Activated CD4-positive, alpha-beta T cell treated with anti-CD3 and anti-CD28 coated beads for 4 hours (primary cell): ENCODE measurements around the gene CWC25.
A peak's percentile ranks its signal among the peaks of the same experiment; 100 is the strongest.
"Not testable (repeated sequence)": the region's sequence is repeated elsewhere in the genome, so short reads cannot be mapped to it uniquely, and the experiment has no call there.

Source experiments
- DNase-seq, 2 donors: peaks; one replicate each; pipeline ENCODE4 v3.0.0-alpha.2; 2020

The CWC25 gene

DNA sequence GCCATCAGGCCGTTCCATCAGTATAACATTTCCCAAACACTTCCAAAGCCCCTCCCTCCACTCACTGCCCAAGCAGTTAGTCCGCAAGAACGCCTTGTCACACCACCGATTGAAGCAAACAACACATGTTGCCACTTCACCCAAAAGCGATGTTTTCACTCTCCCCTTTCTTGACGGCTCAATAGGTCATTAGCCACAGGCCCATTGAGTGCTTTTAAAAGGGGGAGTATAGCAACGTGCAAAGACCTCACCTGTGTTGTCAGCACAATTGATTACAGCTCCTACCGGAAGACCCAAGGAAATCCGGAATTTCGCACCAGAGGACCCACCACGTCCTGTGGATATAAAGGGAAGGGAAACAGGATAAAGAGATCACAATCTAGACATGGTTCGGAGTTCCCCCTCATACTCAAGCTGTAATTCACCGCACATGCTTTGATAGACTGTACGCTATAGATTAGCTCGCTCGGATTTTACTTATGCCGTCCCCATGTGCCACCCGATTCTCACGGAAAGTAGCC, 27.7 kb upstream of the CWC25 start:
- no peak for DNase-seq

DNA sequence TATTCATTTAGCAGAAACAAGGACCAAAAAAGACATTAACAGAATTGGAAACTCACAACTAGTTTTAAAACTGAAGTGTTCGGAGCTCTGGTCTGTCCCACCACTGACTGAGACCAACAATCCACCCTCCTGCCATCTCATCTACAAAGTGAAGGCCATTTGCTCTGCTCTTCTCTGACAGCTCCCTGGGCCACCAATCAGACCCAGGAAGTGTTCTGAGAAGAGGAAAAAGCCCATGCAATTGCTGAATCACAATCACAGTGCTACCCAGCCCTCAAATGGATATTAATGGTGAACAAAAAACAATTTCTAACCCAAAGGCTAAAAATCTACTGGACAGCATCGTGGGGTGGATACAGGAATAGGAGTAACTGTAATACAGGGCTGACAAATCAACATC, 26.3 kb upstream of the CWC25 start:
- DNase-seq, result no peak

DNA sequence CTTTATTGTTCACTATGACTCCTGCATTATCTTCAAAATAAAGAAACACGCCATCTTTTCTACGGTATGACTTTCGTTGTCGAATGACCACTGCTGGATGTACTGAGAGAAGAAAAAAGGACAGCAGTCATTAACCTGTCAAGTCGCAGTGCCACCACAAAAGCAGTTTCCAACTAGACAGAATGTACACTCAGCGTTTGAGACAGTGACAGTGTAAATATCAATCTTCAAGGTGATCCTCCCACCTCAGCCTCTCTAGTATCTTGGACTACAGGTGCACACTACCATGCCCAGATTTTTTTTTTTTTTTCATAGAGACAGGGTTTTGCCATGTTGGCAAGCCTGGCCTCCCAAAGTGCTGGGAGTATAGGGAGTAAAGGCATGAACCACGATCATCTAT, 25.3 kb upstream of the CWC25 start:
- DNase-seq, result no peak

DNA sequence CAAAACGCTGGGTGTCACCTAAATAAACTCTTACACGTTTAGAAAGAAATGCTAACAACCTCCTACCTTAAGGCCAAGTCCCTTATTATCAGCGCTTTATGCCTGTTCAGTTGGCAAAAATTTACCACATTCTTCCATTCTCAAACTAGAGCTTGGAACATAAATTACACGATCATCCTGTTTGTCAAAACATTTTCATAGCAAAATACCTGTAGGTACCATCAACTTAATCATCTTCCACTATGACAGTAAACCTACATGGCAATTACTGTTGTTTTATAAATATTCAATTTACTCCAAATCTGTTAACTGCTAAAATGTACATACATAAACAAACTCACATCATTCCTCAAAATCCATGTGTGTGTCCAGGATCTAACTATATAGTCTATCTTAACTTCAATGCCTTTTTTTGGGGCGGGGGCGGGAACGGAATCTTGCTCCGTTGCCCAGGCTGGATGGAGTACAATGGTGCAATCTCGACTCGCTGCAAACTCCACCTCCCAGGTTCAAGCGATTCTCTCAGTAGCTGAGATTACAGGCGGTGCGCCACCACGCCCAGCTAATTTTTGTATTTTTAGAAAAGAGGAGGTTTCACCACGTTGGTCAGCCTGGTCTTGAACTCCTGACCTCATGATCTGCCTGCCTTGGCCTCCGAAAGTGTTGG, 24.0 kb upstream of the CWC25 start:
- no peak for DNase-seq

DNA sequence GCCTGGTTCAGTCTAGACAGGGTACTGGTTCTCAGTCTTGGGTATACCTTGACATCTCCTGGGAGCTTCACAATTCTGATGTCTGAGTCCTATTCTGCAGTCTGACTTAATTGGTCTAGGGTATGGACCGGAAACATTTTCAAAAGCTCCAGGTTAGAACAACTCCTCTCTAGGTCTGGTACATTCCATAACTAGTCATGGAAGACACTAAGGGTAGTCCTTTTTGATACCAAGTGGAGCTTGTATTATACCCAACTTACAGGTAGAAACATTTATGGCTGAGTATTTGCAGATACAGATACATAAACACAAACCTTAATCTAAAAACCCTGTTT, 23.4 kb upstream of the CWC25 start:
- DNase-seq, result no peak

DNA sequence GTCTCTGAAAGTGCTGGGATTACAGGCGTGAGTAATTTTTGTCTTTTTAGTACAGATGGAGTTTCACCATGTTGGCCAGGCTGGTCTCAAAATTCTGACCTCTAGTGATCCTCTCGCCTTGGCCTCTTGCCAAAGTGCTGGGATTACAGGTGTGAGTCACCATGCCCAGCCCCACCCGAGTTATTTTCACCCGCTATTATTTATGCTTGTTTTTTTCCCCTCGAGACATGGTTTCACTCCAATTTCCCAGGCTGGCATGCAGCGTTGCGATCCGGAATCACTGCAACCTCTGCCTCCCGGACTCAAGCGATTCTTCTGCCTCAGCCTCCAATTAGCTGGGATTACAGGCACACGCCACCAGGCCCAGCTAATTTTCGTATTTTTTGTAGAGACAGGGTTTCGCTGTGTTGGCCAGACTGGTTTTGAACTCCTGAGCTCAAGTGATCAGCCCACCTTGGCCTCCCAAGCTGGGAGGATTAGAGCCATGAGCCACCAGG, 19.2 kb upstream of the CWC25 start:
- DNase-seq, result no peak

DNA sequence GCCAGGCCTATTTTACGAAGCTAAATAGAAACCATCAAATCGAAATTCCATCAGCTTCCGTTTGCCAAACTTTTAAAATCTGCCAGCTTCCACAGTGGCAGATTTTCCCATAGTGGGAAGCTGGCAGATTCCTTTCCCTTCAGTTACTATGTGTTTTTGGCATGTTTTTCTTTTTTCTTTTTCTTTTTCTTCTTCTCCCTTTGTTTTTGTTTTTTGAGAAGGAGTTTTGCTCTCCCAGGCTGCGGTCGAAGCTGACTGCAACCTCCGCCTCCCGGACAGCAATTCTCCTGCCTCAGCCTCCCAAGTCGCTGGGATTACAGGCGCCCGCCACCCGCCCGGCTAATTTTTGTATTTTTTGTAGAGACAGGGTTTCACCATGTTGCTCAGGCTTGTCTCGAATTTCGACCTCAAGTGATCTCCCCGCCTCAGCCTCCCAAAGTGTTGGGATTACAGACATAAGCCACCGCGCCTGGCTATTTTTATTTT, 684 bp upstream of the CWC25 start:
- DNase-seq, result no peak

DNA sequence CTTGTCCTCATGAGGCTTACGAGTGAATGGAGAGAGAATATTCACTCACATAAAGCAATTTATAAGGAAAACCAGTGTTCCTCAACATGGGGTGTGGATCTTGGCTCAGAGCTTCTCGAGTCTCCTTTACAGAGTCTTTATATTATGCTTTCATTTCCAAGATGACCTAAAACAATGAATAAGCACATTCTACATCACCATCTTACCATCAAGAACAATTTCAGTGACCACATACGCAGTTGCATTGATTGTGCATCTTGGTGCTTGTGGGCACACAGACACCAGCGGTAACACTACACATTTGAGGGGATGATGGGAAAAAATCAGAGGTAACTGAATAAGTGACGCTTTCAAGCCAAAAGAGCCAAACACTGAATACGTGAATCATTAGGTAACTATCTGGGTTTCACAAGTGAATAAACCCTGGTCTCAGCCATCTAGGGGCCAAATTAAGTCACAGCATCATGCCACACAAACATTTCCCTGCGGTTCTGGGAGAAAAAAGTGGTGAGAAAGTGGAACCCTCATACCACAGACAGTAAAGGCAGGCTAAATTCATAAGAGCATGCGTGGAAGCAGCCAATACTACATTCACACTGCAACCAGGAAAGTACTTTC, 9.4 kb downstream of the CWC25 start:
- no peak for DNase-seq

DNA sequence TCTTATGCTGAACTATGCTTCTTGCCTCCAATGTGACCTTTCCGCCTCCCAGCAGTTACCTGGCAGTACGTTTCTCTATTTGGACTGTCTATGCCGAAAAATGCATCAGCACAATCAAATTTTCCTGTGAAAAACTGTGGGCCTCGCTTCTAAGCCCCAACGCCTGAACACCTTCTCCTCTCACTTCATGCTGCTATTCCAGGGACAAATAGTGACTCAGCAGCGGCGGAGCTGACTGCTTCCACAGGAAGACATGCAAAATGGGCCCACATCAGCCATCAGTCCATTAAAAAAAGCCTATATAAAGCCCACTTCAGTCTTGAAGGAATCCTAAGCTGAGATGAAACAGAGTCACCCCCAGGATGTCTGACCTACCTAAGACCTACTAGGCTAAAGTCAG, 15.3 kb downstream of the CWC25 start:
- DNase-seq, result no peak

DNA sequence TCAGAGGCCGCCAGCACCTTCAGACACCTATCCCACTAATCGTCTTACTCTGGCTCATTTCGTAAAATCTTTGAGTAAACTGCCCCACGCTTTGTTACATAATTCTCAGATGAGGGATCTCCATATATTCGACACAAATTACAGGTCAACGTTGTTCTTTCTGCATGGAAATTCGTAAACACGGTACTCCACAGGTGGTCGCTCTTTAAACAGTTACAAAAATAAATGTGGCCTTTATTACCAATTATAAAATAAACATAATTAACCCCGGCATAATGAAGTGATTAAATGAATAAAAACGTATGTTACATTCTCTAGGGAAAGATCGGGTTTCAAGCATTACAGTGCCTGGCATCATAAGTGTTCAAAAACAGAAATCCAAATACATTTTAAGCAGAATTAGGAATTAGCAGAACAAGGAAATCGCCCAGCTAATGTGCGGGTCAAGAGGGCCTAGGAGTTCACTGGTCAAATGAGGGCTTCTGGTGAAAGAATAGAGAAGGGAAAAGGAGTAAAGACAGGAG, 24.8 kb downstream of the CWC25 start:
- DNase-seq, result no peak

DNA sequence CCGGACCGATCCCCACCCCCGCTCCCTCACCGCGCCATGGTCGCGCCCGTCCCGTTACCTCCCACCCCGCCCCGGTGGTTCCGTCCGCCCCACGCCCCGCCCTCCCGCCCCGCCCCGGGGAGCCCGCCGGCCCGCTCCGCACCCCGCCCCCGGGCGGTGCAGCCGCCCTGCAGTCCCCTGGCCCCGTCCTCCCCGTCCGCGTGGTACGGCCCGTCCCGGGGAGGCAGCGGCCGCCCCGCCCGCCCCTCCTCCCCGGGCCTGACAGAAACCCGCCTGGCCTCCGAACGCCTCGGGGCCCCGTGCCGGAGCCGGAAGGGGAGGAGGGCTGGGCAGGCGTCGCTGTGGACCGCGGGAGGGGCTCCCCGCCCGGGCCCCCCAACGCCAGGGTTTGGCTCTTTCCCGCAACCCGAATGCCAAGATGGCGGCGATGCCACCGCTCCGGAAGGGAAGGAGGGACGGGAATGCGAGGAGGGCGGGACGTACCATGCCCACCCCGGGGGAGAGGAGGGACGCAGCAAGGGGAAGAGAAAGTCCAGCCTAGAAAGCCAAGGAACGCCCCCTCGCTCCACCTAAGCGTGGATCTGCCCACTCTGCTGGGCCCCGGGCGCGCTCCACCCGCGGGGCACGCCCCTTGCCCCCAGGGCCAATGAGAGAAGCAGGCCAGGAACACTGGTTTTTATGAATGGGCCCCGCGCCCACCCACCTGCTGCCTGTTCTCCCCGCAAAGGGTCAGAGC, 25.5 kb downstream of the CWC25 start, which contains the start of gene PIP4K2B:
PIP4K2B (minus strand) TSS at position 56 of the 736 bp plus-strand sequence. CDS start 132 bp downstream, outside the sequence.
- DNase-seq, result peak; percentile 76 to 81

DNA sequence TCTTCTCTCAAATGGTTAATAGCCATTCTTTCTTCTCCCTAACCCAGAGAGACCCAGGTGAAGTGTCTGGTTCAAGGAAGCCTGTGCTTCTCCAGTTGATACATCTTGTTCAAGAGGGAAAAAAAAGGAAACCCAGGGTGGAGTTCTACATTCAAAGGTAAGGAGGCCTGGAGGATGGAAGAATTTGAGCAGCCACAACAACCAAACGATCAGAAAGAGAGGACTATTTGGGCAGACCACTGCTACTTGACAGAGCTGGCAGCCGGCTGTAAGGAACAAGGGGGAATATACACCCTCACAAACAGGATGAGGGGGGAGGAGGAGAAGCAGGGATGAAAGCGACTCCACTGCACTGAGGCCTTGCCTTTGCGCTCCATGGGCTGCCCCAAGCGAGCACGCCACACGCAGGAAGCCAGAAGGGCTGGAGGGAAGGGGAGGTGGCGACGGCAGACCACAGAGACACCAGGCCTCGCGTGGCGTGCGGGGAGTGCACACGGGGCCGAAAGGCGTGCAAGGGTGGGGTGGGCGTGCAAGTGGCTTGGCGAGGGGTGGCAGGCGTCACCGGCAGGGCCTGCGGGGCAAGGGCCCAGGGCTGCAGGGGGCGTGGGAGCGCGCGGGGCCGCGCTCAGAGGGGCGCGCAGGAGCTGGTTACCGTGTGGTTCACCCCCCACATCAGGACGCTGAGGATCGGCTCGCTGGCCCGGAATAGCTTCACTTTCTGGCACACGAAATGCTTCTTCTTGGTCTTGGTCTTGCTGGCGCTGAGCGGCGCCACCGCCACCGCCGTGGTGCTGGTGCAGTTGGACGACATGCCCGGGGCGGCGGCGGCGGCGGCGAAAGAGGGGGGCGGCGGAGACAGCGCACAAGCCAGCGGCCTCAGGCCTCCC, 26.3 kb downstream of the CWC25 start:
- DNase-seq, result peak in 1 of 2 donors; percentile 42

DNA sequence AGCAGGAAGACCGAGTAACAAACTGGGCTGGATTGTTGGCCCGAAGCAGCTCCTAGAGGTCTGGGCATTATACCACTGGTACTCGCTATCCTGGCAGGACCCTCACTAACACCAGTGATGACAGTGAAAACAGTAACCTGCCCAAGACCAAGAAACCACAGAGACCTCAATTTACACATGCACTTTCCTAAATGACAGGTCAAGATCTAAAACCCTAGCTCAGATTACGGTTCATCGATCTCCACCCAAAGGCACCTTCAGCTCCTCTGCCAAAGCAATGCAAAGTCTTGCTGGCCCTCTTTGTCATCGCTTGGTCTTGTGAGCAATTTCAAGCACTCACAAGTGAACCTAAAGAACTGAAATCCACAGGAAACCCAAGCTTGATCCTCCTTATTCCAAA, 27.3 kb downstream of the CWC25 start:
- no peak for DNase-seq

DNA sequence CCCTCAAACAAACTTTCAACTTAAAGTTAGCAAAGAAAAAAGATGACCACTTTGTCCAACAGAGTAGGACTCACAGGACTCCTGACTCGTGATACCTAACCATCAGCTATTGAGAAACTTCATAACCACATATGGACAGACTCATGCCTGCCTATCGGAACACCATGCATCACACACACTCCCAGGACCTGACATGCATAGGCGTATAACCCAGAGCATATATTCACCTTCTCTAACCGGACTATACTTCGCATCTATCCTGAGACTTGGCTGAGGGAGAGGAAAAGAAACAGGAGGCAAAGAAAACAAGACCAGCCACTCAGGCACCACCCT, 28.0 kb downstream of the CWC25 start:
- no peak for DNase-seq

DNA sequence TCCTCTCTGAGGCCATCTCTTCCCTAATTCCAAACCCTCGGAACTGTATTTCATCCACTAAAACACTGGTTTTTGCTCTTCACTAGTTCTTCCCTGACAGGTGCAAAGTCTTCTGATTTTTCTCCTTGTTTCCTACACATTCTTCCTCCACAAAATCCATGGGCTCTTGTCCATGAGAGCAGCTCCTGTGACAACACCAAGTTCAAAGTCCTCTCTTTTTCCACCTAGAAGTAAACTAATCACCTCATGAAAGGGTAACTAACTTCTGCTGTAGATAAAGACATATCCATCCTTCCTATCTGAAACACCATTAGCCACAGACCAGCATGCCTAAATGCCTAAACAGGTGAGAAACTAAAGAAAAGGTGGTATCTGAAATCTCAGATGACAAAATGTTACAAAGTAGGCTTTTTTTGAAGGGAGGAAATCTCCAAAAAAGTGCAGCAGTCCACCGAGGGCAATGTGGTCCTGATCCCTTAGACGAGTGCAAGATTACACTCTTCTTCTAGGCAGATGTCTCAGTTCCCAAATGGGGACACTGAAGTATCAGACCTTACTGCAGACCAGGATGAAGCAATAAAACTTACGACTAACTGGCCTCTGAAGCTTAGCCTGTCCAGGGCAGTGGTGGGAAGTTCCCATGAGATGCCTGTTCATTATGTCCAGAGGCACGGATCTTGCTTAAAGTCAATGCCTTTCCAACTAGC, 28.5 kb downstream of the CWC25 start:
- no peak for DNase-seq

DNA sequence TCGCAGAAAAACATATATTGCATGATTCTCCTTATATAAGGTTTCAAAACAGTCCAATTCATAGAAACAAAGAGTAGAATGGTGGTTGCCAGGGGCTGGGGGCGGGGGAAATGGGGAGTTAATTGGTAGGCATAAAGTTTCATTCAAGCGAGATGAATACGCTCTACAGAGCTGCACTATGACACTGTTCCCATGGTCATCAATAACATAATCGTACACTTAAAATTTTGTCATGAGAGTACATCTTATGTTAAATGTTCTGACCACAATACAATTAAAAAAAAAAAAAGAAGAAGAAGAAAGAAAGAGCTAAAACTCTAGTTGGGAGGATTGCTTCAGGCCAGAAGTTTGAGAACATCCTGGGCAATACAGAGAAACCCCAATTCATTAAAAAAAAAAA, 30.9 kb downstream of the CWC25 start:
- no peak for DNase-seq

DNA sequence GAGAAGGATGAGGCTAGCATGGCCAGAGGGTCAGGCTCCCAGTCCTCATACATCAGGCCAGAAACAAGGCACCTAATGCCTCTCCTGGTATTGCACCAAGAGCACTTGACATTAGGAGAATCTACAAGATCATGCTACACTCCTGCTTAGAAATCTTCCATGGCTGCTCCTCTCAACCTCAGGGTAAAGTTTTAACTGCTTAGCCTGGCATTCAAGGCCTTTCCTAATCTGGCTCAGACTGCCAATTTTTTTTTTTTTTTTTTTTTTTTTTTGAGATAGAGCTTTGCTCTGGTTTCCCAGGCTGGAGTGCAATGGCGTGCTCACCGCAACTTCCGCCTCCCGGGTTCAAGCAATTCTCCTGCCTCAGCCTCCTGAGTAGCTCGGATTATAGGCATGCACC, 34.0 kb downstream of the CWC25 start:
- DNase-seq, result no peak

DNA sequence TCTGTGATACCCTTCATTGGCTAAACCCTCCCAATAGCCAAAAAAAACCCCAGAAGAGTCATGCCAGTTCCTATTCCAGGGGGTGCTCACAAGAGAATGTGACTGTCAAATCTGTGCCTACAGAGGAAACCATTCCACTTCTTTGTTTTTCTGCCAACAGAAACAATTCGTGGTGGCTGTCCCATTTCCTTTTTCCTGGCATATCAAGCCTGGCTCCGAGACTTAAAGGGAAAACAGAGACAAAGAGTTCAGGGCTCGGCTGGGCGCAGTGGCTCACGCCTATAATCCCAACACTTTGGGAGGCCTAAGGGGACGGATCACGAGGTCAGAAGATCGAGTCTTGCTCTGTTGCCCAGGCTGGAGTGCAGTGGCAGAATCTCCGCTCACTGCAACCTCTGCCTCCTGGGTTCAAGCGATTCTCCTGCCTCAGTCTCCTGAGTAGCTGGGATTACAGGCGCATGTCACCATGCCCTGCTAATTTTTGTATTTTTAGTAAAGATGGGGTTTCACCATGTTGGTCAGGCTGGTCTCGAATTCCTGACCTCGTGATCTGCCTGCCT, 34.9 kb downstream of the CWC25 start:
- DNase-seq, result not testable (repeated sequence)

DNA sequence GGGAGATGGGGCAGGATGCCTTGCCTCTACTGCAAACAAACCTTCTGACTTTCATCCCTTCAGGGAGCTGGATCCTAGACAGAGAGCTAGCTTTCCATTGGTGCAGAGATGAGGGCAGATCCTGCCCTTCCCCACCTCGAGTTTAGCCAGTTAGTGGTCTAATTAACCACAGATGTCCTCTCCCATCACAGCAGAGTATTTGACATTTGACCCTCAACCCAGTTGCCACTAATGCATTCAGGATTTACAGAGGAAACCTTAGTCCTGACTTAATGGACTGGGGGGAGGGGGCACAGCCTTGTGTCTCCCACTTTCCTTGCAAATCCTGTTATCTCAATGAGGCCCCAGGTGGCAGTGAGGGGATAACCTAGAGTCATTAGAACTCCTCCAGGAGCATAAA, 35.9 kb downstream of the CWC25 start:
- no peak for DNase-seq

DNA sequence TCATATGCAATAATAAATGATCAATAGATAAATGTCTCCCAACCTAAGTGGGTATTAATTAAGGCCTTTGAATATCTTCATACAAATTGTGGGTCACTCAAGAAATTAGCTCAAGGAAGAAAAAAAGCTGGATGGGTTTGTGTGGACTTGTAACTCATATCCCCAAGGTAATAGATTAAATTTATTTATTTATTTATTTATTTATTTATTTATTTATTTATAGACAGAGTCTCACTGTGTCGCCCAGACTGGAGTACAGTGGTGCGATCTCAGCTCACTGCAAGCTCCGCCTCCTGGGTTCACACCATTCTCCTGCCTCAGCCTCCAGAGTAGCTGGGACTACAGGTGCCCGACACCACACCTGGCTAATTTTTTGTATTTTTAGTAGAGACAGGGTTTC, 37.1 kb downstream of the CWC25 start:
- DNase-seq, result not testable (repeated sequence)

DNA sequence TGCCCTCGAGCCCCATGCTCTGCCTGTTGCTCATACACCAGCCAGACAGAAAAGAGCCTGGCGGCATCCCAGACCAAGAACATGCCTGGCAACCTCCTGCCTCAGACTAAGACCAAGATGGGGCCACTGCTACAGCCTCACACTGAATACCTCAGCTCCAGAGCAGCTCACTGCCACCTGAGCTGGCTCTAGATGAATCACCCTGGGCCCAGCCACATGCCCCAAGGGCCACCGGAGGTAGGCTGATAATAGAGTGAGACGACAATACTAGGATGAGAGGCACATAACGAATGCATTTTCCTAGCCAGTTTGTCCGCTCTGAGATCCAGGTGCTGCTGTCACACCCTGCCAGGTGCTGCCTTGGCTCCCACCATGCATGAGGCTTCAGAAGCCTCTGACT, 38.7 kb downstream of the CWC25 start:
- DNase-seq, result no peak

DNA sequence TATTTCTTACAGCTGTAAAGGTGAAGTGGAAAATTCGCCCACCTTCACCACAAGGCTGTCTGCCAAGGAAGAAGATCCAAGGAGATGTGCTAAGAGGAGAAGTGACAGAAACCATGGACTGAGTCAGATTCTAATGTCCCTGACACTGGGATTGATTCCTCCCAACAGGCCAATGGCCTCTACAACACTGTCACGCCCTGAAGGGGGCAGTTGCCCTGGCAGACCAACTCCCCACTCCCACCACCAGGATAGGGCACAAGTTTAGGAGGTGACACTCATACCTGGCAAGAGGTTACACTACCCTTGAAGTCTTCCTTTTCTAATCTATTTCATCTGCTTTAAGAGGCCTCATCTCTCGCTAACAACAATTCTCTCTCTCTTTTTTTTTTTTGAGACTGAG, 41.9 kb downstream of the CWC25 start:
- DNase-seq, result no peak
